ENCODE data around the gene MCOLN1.
"Not testable (repeated sequence)": the region's sequence is repeated elsewhere in the genome, so short reads cannot be mapped to it uniquely, and the experiment has no call there.

The MCOLN1 gene

GRCh38 chr19:7526059-7526929 lies 3.9 kb downstream of the MCOLN1 start:
- DNase-seq, result no peak

GRCh38 chr19:7527516-7528191 lies 5.2 kb downstream of the MCOLN1 start:
- DNase-seq, result no peak

DNA sequence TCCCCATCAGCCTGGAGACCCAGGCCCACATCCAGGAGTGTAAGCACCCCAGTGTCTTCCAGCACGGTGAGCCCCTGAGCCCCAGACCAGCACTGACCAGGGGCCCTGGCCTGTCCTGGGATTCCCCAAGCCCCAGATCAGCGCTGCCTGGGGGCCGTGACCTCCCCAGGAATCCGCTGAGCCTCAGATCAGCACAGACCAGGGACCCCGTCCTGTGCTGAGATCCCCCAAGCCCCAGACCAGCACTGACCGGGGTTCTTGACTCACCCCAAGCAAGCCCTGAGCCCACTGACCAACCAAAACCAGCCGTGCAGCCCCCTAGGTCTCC lies 5.7 kb downstream of the MCOLN1 start:
- DNase-seq, result no peak

GRCh38 chr19:7528522-7529245 lies 6.3 kb downstream of the MCOLN1 start:
- DNase-seq, result no peak

- no peak for DNase-seq
Observed at GRCh38 chr19:7529246-7529600, 6.8 kb downstream of the MCOLN1 start.

DNA sequence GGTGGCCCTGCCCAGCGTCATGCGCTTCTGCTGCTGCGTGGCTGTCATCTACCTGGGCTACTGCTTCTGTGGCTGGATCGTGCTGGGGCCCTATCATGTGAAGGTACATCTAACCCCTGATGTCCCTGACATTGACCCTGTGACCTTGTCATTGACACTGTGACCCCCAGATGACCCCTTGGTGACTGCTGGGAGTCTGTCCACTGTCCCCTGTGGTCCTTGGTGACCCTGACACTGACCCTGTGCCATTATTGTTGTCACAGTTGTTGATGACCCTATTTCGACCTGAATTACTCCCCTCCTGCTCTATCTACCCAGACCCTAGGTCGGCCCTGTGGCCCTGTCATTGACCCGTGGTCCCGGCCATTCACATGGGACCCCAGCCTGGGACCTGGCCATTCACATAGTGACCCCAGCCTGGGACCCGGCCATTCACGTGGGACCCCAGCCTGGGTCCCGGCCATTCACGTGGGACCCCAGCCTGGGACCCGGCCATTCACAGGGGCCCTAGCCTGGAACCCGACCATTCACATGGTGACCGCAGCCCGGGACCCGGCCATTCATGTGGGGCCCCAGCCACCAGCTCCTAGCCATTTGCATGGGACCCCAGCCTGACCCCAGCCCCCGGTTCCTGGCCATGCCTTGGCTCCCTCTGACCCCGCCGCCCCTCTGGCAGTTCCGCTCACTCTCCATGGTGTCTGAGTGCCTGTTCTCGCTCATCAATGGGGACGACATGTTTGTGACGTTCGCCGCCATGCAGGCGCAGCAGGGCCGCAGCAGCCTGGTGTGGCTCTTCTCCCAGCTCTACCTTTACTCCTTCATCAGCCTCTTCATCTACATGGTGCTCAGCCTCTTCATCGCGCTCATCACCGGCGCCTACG lies 7.4 kb downstream of the MCOLN1 start:
- DNase-seq, result no peak

GRCh38 chr19:7533281-7533885 lies 11.0 kb downstream of the MCOLN1 start:
- DNase-seq, result peak; percentile 56

- peak; percentile 87 for DNase-seq
Observed at GRCh38 chr19:7533925-7534480, 11.6 kb downstream of the MCOLN1 start.

GRCh38 chr19:7534531-7535046 lies 12.2 kb downstream of the MCOLN1 start:
- DNase-seq, result peak; percentile 87

DNA sequence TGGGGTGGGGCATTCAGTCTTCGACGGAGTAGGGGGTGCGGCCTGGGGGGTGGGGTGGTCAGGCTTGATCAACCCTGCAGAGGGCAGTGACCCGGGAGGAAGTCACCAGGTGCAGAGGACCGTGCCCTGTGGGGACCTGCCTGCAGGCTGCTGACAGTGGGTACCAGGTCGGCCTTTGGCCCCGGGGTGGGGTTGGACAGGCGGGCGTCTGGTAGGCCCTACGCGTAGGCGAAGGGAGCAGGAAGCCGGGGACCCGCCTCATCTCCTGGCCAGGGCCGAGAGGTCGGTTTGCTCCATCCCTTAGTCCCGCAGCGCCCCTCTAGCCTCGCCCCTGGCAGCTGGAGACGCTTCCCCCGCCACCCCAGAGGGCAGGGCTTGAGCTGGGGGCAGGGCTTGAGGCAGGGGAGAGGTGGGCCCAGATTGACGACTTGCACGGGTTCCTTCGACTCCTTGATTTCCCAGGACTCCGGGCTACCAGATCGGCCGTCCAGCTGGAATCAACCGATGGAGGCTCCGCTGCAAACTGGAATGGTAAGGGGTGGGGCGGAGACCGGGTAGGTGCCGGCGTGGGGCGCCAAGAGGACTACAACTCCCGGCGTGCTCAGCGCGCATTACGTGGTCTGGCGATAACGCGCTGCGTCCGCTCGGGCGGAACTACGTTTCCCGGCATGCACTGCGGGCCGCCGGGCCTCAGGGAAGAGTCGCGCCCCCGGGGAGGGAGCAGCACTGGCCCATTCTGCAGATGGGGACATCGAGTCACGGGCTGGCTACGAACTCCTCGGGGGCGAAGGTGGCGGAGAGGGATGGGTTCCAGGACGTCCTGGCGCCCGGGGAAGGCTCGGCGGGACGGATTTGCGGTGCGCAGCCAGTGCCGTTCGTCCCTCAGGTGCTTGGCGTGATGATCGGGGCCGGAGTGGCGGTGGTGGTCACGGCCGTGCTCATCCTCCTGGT lies 12.9 kb downstream of the MCOLN1 start, which contains the start of gene PNPLA6:
TSS of gene PNPLA6 (plus strand) at position 671 of the 951 bp plus-strand sequence. CDS start at position 743, 72 bp downstream.
- DNase-seq, result peak; percentile 92

GRCh38 chr19:7535998-7536695 lies 13.7 kb downstream of the MCOLN1 start:
- DNase-seq, result no peak

DNA sequence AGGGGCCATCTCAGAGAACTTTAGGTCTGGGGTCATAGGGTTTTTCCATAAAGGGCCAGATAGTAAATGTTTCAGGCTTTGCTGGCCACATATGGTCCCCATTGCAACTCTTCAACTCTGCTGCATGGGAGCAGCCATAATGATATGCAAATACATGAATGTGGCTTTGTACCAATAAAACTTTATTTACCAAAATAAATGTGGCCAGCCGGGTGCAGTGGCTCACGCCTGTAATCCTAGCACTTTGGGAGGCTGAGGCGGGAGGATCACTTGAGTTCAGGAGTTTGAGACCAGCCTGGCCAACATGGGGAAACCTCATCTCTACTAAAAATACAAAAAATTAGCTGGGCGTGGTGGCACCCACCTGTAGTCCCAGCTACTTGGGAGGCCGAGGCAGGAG lies 16.6 kb downstream of the MCOLN1 start:
- DNase-seq, result not testable (repeated sequence)

GRCh38 chr19:7539827-7540425 lies 17.5 kb downstream of the MCOLN1 start:
- DNase-seq, result no peak

DNA sequence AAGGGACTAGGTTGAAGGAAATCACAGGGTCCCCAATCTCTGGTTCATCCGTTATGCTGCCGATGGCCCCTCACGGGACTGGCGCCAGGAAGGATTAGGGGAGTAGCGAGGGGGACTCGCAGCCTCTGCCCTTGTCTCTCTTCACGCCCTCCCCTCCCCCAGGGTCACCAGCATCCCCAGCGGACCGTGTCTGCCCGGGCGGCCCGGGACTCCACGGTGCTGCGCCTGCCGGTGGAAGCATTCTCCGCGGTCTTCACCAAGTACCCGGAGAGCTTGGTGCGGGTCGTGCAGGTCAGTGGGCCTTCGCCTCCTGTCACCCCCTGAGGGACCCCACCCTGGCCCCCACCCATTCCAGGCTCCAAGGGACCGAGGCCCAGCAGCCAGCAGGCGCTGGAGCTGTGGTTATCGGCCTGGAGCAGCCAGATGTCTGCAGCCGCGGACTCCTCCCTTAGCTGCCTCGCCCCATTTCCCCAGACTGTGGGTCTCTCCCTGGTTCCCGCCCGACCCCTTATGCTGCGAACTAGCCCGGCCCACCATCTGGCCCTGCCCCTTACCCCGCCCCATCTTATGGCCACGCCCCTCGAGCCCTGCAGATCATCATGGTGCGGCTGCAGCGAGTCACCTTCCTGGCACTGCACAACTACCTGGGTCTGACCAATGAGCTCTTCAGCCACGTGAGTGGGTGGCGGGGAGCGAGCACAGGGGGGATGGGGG lies 18.5 kb downstream of the MCOLN1 start:
- DNase-seq, result peak; percentile 33

- DNase-seq, result no peak
Observed at GRCh38 chr19:7541475-7541824, 19.0 kb downstream of the MCOLN1 start.

GRCh38 chr19:7541828-7542443 lies 19.5 kb downstream of the MCOLN1 start:
- DNase-seq, result no peak

GRCh38 chr19:7542556-7543348 lies 20.3 kb downstream of the MCOLN1 start:
- no peak for DNase-seq
